ENCODE data around the gene MAGI1. TPM values are rescaled to one million over a fixed set of nuclear protein-coding genes. Genes with fewer than 3 reads are reported as not detected.

The MAGI1 gene
- polyA plus RNA-seq, 3 donors = not detected

DNA sequence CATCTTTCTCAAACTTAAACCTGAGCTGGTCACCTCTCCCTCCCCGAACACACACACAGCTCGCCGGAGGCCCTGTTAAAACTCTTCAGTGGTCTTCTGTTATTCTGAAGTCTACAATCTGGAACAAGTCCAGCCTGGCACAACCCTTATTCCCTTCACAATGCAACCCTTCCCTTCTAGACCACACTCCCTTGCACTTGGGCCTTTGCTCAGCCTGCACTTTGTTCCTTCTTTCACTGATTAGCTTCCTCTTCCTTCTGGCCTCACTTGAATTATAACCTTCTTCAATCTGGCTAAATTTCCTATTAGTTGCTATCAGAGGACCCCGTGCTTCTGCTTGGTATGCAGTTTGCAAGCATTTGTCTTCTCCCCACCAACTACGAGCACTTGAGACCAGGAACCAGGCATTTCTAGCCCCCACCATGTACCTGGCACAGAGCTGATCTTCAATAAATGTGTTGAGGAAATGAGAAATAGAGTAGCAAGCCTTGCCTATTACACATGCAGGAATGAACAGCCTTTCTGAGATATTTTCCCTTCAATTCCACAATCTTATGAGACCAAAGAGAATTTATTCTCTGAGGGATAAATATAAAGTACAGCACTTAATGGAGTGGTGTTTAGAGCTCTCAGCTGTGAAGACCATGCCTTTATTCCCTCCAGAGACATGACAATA lies 687.8 kb downstream of the MAGI1 start:
- H3K9ac ChIP-seq (ENCODE audit: insufficient read depth, low read length, poor library complexity, severe bottlenecking) = no peak overlapping the region
- H4K20me1 ChIP-seq (ENCODE audit: insufficient read depth, low read length) = no peaks in the 10 kb centered on the region
- no peak overlapping the region for H3K4me3 Mint-ChIP-seq
- H3K4me1 Mint-ChIP-seq = no peaks in the 10 kb centered on the region
- peaks cover 7 to 8% of the 10 kb centered on the region in 2 donors for H3K27me3 ChIP-seq (ENCODE audit: control insufficient read depth in 2 of 2, insufficient read depth in 2 of 2, low read length in 2 of 2)
- no peaks in the 10 kb centered on the region for H3K9me3 ChIP-seq (replicated peaks in 1 of 2; ENCODE audit: control insufficient read depth in 1 of 2, insufficient read depth in 1 of 2, low read length in 2 of 2)
- H3K4me2 ChIP-seq (replicated peaks; ENCODE audit: extremely low read depth, low read length, poor library complexity, severe bottlenecking) = no peak overlapping the region
- H2AFZ ChIP-seq (ENCODE audit: insufficient read depth, low read depth, low read length, poor library complexity, severe bottlenecking) = no peak overlapping the region
- DNase-seq = no peak
- no peak overlapping the region for H3K27ac ChIP-seq (ENCODE audit: low read depth in 1 of 2, low read length in 2 of 2)
- H3K36me3 ChIP-seq (replicated peaks in 1 of 2; ENCODE audit: control insufficient read depth in 1 of 2, insufficient read depth in 2 of 2, low read length in 2 of 2) = no peaks in the 10 kb centered on the region
- intact Hi-C loops (cut with micrococcal nuclease) = no loop called here
- H3K79me2 ChIP-seq (ENCODE audit: insufficient read depth, low read length) = no peaks in the 10 kb centered on the region
- 22% methylated on average over 4 of the region's 5 CpGs for WGBS (ENCODE audit: insufficient coverage)
- H3K36me3 Mint-ChIP-seq = no peaks in the 10 kb centered on the region
- H3K9me3 Mint-ChIP-seq = peaks cover 0 to 2% (median 0%) of the 10 kb centered on the region in 7 donors
- no peak overlapping the region for H3K4me3 ChIP-seq (replicated peaks in 1 of 3; ENCODE audit: low read depth in 2 of 3, low read length in 3 of 3)
- TF ChIP-seq CTCF (IDR thresholded peaks at IDR 0.05) = no peak
- peak overlapping the region in 1 of 7 donors; percentile 42 for H3K27ac Mint-ChIP-seq
- H3K4me1 ChIP-seq (ENCODE audit: control insufficient read depth in 1 of 2, insufficient read depth in 2 of 2, low read length in 2 of 2) = no peaks in the 10 kb centered on the region
- peaks cover 3 to 15% (median 14%) of the 10 kb centered on the region in 3 donors for H3K27me3 Mint-ChIP-seq (ENCODE audit: low read depth in 3 of 3)

- H3K9ac ChIP-seq (ENCODE audit: insufficient read depth, low read length, poor library complexity, severe bottlenecking) = no peak overlapping the region
- no peak overlapping the region for H3K27ac Mint-ChIP-seq
- no peak overlapping the region for H3K4me3 Mint-ChIP-seq
- H3K4me2 ChIP-seq (replicated peaks; ENCODE audit: extremely low read depth, low read length, poor library complexity, severe bottlenecking) = no peak overlapping the region
- intact Hi-C loops (cut with micrococcal nuclease) = no loop called here
- no peak for DNase-seq
- H3K9me3 ChIP-seq (replicated peaks in 1 of 2; ENCODE audit: control insufficient read depth in 1 of 2, insufficient read depth in 1 of 2, low read length in 2 of 2) = no peaks in the 10 kb centered on the region
- H3K4me3 ChIP-seq (replicated peaks in 1 of 3; ENCODE audit: low read depth in 2 of 3, low read length in 3 of 3) = no peak overlapping the region
- 96% methylated on average over 3 of the region's 8 CpGs for WGBS (ENCODE audit: insufficient coverage)
- peaks cover 0 to 3% (median 2%) of the 10 kb centered on the region in 3 donors for H3K27me3 Mint-ChIP-seq (ENCODE audit: low read depth in 3 of 3)
- no peaks in the 10 kb centered on the region for H3K4me1 ChIP-seq (ENCODE audit: control insufficient read depth in 1 of 2, insufficient read depth in 2 of 2, low read length in 2 of 2)
- H3K4me1 Mint-ChIP-seq = no peaks in the 10 kb centered on the region
- no peaks in the 10 kb centered on the region for H3K27me3 ChIP-seq (ENCODE audit: control insufficient read depth in 2 of 2, insufficient read depth in 2 of 2, low read length in 2 of 2)
- H3K27ac ChIP-seq (ENCODE audit: low read depth in 1 of 2, low read length in 2 of 2) = no peak overlapping the region
- H2AFZ ChIP-seq (ENCODE audit: insufficient read depth, low read depth, low read length, poor library complexity, severe bottlenecking) = no peak overlapping the region
- no peak for TF ChIP-seq CTCF (IDR thresholded peaks at IDR 0.05)
- peaks cover 0 to 2% (median 0%) of the 10 kb centered on the region in 7 donors for H3K9me3 Mint-ChIP-seq
- H3K36me3 Mint-ChIP-seq = no peaks in the 10 kb centered on the region
- H4K20me1 ChIP-seq (ENCODE audit: insufficient read depth, low read length) = no peaks in the 10 kb centered on the region
- no peaks in the 10 kb centered on the region for H3K79me2 ChIP-seq (ENCODE audit: insufficient read depth, low read length)
- no peaks in the 10 kb centered on the region for H3K36me3 ChIP-seq (replicated peaks in 1 of 2; ENCODE audit: control insufficient read depth in 1 of 2, insufficient read depth in 2 of 2, low read length in 2 of 2)
Observed at GRCh38 chr3:65348398-65348995, 690.2 kb downstream of the MAGI1 start.

All from CD14-positive monocyte (primary cell).